Measurements from ENCODE around the gene ANKS1B.
A peak's percentile ranks its signal among the peaks of the same experiment; 100 is the strongest.

The ANKS1B gene

GRCh38 chr12:99108924-99109323 is 875.8 kb downstream of the ANKS1B start:
- DNase-seq: no peak

- DNase-seq: no peak
These were observed 885.0 kb downstream of the ANKS1B start for GRCh38 chr12:99099786-99100185.

GRCh38 chr12:99097171-99097570 is 887.6 kb downstream of the ANKS1B start:
- DNase-seq: no peak

- no peak for DNase-seq
These were observed 891.6 kb downstream of the ANKS1B start for GRCh38 chr12:99093166-99093565.

GRCh38 chr12:99092100-99092851 is 892.5 kb downstream of the ANKS1B start:
- no peak for DNase-seq

GRCh38 chr12:99087278-99087677 is 897.5 kb downstream of the ANKS1B start:
- DNase-seq: no peak

- no peak for DNase-seq
These were observed 904.9 kb downstream of the ANKS1B start for GRCh38 chr12:99079811-99080210.

GRCh38 chr12:99068993-99069747 is 915.6 kb downstream of the ANKS1B start:
- no peak for DNase-seq

GRCh38 chr12:99067171-99067785 is 917.5 kb downstream of the ANKS1B start:
- no peak for DNase-seq

- DNase-seq: no peak
These were observed 918.0 kb downstream of the ANKS1B start for GRCh38 chr12:99066726-99067125.

- DNase-seq: no peak
These were observed 921.6 kb downstream of the ANKS1B start for GRCh38 chr12:99063182-99063581.

GRCh38 chr12:99059824-99060511 is 924.8 kb downstream of the ANKS1B start:
- no peak for DNase-seq

- DNase-seq: no peak
These were observed 927.1 kb downstream of the ANKS1B start for GRCh38 chr12:99057670-99058069.

GRCh38 chr12:99056186-99056585 is 928.5 kb downstream of the ANKS1B start:
- no peak for DNase-seq

GRCh38 chr12:99055299-99055698 is 929.4 kb downstream of the ANKS1B start:
- DNase-seq: no peak

- no peak for DNase-seq
These were observed 930.1 kb downstream of the ANKS1B start for GRCh38 chr12:99054601-99055128.

- DNase-seq: no peak
These were observed 930.9 kb downstream of the ANKS1B start for GRCh38 chr12:99053616-99054362.

GRCh38 chr12:99049774-99050173 is 935.0 kb downstream of the ANKS1B start:
- no peak for DNase-seq

- DNase-seq: no peak
These were observed 939.6 kb downstream of the ANKS1B start for GRCh38 chr12:99045158-99045557.

GRCh38 chr12:99043319-99043914 is 941.3 kb downstream of the ANKS1B start:
- DNase-seq: peak; percentile 36

- no peak for DNase-seq
These were observed 942.5 kb downstream of the ANKS1B start for GRCh38 chr12:99042226-99042625.
